Mesenchymal stem cell (in vitro differentiated cells and primary cell): ENCODE data around the gene PRPF40B.

Experiments
- DNase-seq: peaks from one replicate; pipeline ENCODE4 v3.0.0-alpha.2; 2013
- H2AFZ ChIP-seq: one replicate; pipeline ENCODE4 v1.6.1; 2013; ENCODE audit warnings: low read depth, mild to moderate bottlenecking, control low read depth, inconsistent platforms, low read length, moderate library complexity
- H2AK5ac ChIP-seq: 2 replicates; pipeline ENCODE4 v1.6.1; 2013; ENCODE audit warnings: low read length, moderate library complexity, mild to moderate bottlenecking, inconsistent platforms; ENCODE audit not compliant: severe bottlenecking
- H2BK120ac ChIP-seq: one replicate; pipeline ENCODE4 v1.6.1; 2013; ENCODE audit warnings: low read depth, mild to moderate bottlenecking, inconsistent platforms, low read length, moderate library complexity
- H2BK12ac ChIP-seq, 2 experiments: one replicate each; pipeline ENCODE4 v1.6.1; 2013; ENCODE audit warnings: inconsistent platforms in 2 of 2, low read length in 2 of 2, mild to moderate bottlenecking in 2 of 2, moderate library complexity in 2 of 2, control low read depth in 1 of 2
- H2BK15ac ChIP-seq: one replicate; pipeline ENCODE4 v1.6.1; 2013; ENCODE audit warnings: mild to moderate bottlenecking, low read depth, inconsistent platforms; ENCODE audit not compliant: poor library complexity, severe bottlenecking
- H2BK5ac ChIP-seq: 2 replicates; pipeline ENCODE4 v1.6.1; 2013; ENCODE audit warnings: low read depth, mild to moderate bottlenecking, low read length, control low read depth, inconsistent platforms; ENCODE audit not compliant: poor library complexity, severe bottlenecking
- H3K14ac ChIP-seq, 2 experiments: one replicate each; pipeline ENCODE4 v1.6.1; 2013; ENCODE audit warnings: inconsistent platforms in 2 of 2, low read length in 2 of 2, control low read depth in 1 of 2, mild to moderate bottlenecking in 1 of 2, moderate library complexity in 1 of 2
- H3K18ac ChIP-seq, 2 experiments: one replicate each; pipeline ENCODE4 v1.6.1; 2013; ENCODE audit warnings: inconsistent platforms in 2 of 2, low read length in 2 of 2, control low read depth in 1 of 2, low read depth in 1 of 2, mild to moderate bottlenecking in 1 of 2
- H3K23ac ChIP-seq, 2 experiments: one replicate each; pipeline ENCODE4 v1.6.1; 2013; ENCODE audit warnings: inconsistent platforms in 2 of 2, low read length in 2 of 2, mild to moderate bottlenecking in 2 of 2, moderate library complexity in 2 of 2, control low read depth in 1 of 2
- H3K27ac ChIP-seq: 2 replicates; pipeline ENCODE4 v1.5.1; 2013; ENCODE audit warnings: mild to moderate bottlenecking, moderate library complexity, low read length, control low read depth, inconsistent platforms; ENCODE audit not compliant: poor library complexity, severe bottlenecking
- H3K27me3 ChIP-seq, 2 experiments: 2 replicates each; pipeline versions ENCODE4 v1.6.1 to v1.7.0; 2013; ENCODE audit warnings: low read length in 2 of 2, mild to moderate bottlenecking in 2 of 2, moderate library complexity in 2 of 2, control low read depth in 1 of 2, inconsistent platforms in 1 of 2; ENCODE audit not compliant: control insufficient read depth in 1 of 2, insufficient read depth in 1 of 2
- H3K36me3 ChIP-seq, 2 experiments: 2 replicates each; pipeline versions ENCODE4 v1.6.1 to v1.7.0; 2013; ENCODE audit warnings: low read length in 2 of 2, control low read depth in 1 of 2, inconsistent platforms in 1 of 2, low read depth in 1 of 2, mild to moderate bottlenecking in 1 of 2; ENCODE audit not compliant: insufficient read depth in 2 of 2, control insufficient read depth in 1 of 2
- H3K4ac ChIP-seq, 2 experiments: one replicate each; pipeline ENCODE4 v1.6.1; 2013; ENCODE audit warnings: inconsistent platforms in 2 of 2, low read length in 2 of 2, mild to moderate bottlenecking in 2 of 2, moderate library complexity in 2 of 2, control low read depth in 1 of 2, low read depth in 1 of 2
- H3K4me1 ChIP-seq: 2 replicates; pipeline ENCODE4 v1.6.1; 2013; ENCODE audit warnings: low read depth, low read length, control low read depth; ENCODE audit not compliant: control insufficient read depth, insufficient read depth
- H3K4me2 ChIP-seq: 2 replicates; pipeline ENCODE4 v1.6.1; 2013; ENCODE audit warnings: low read length, mild to moderate bottlenecking, inconsistent platforms; ENCODE audit not compliant: poor library complexity, severe bottlenecking
- H3K4me3 ChIP-seq, 2 experiments: 2 replicates each; pipeline versions ENCODE4 v1.5.1 to v1.7.0; 2013; ENCODE audit warnings: low read length in 2 of 2, mild to moderate bottlenecking in 2 of 2, control low read depth in 1 of 2, low read depth in 1 of 2; ENCODE audit not compliant: insufficient read depth in 1 of 2
- H3K79me1 ChIP-seq: replicated peaks from 2 replicates; pipeline ENCODE4 v1.6.1; 2013; ENCODE audit warnings: mild to moderate bottlenecking, control low read depth, low read length, inconsistent platforms; ENCODE audit not compliant: poor library complexity, severe bottlenecking
- H3K9ac ChIP-seq: 2 replicates; pipeline ENCODE4 v1.7.0; 2013; ENCODE audit warnings: mild to moderate bottlenecking, low read length, moderate library complexity
- H3K9me3 ChIP-seq: 2 replicates; pipeline ENCODE4 v1.7.0; 2013; ENCODE audit warnings: mild to moderate bottlenecking, low read length; ENCODE audit not compliant: control insufficient read depth
- H4K8ac ChIP-seq: one replicate; pipeline ENCODE4 v1.6.1; 2013; ENCODE audit warnings: inconsistent platforms, mild to moderate bottlenecking, low read length, moderate library complexity
- H4K91ac ChIP-seq: one replicate; pipeline ENCODE4 v1.6.1; 2013; ENCODE audit warnings: mild to moderate bottlenecking, low read length, inconsistent platforms
- WGBS: methylation state at CpG from one replicate; pipeline ENCODE4 v1.1.7; 2013; ENCODE audit warnings: mixed read lengths; 5-methylcytosine and 5-hydroxymethylcytosine counted together

Gene PRPF40B

GRCh38 chr12:49631336-49631907 lies 8.1 kb downstream of the PRPF40B start:
- no peak for DNase-seq
- H2BK120ac ChIP-seq, result no peak overlapping the region
- H3K4me1 ChIP-seq, result peaks cover 2% of the 10 kb centered on the region
- H3K4ac ChIP-seq, result no peak overlapping the region
- no peak overlapping the region for H3K4me3 ChIP-seq
- WGBS, result 97% methylated on average over 4 of the region's 6 CpGs
- H2AFZ ChIP-seq, result no peak overlapping the region
- H3K23ac ChIP-seq, result no peak overlapping the region
- no peak overlapping the region for H3K4me2 ChIP-seq
- H2BK5ac ChIP-seq, result no peak overlapping the region
- no peak overlapping the region for H2BK12ac ChIP-seq
- H2BK15ac ChIP-seq, result no peak overlapping the region
- no peak overlapping the region for H4K91ac ChIP-seq
- no peaks in the 10 kb centered on the region for H3K27me3 ChIP-seq
- peaks cover 18% of the 10 kb centered on the region for H3K79me1 ChIP-seq
- H3K18ac ChIP-seq, result no peak overlapping the region
- no peak overlapping the region for H3K27ac ChIP-seq
- peaks cover 33 to 45% of the 10 kb centered on the region in 2 experiments for H3K36me3 ChIP-seq
- no peaks in the 10 kb centered on the region for H3K9me3 ChIP-seq
- no peak overlapping the region for H4K8ac ChIP-seq
- H3K9ac ChIP-seq, result no peak overlapping the region
- H3K14ac ChIP-seq, result no peak overlapping the region
- no peak overlapping the region for H2AK5ac ChIP-seq

DNA sequence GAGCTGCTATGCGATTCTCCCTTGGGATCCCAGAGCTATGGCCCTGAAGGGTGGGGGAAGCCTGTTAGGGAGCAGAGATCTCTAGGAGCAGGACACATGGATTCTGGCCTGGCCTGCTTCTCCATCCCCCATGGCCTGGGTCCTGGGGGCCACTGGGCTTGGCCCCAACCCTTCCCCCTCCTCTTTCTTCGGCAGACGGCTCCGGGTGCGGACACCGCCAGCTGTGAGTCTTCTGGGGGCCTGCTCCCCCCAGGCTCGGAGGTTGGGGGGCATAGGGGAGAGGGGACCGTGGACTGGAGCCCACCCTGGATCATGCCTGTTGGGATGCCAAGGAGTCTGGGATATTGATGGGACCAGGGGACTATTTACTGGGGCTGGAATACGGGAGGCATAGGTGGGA lies 9.0 kb downstream of the PRPF40B start:
- no peak overlapping the region for H3K14ac ChIP-seq
- no peaks in the 10 kb centered on the region for H3K27me3 ChIP-seq
- H4K8ac ChIP-seq, result no peak overlapping the region
- no peak overlapping the region for H3K4me2 ChIP-seq
- H3K4me3 ChIP-seq, result no peak overlapping the region
- H2BK12ac ChIP-seq, result no peak overlapping the region
- peaks cover 36 to 51% of the 10 kb centered on the region in 2 experiments for H3K36me3 ChIP-seq
- H3K4me1 ChIP-seq, result peaks cover 6% of the 10 kb centered on the region
- no peak overlapping the region for H2BK5ac ChIP-seq
- H3K27ac ChIP-seq, result no peak overlapping the region
- 97% methylated on average over 9 of the region's 9 CpGs for WGBS
- H3K18ac ChIP-seq, result no peak overlapping the region
- H3K23ac ChIP-seq, result no peak overlapping the region
- no peak overlapping the region for H3K4ac ChIP-seq
- H3K79me1 ChIP-seq, result peaks cover 15% of the 10 kb centered on the region
- no peak overlapping the region for H2AK5ac ChIP-seq
- H2BK15ac ChIP-seq, result no peak overlapping the region
- H2BK120ac ChIP-seq, result no peak overlapping the region
- H3K9me3 ChIP-seq, result no peaks in the 10 kb centered on the region
- no peak for DNase-seq
- H3K9ac ChIP-seq, result no peak overlapping the region
- no peak overlapping the region for H2AFZ ChIP-seq
- no peak overlapping the region for H4K91ac ChIP-seq

DNA sequence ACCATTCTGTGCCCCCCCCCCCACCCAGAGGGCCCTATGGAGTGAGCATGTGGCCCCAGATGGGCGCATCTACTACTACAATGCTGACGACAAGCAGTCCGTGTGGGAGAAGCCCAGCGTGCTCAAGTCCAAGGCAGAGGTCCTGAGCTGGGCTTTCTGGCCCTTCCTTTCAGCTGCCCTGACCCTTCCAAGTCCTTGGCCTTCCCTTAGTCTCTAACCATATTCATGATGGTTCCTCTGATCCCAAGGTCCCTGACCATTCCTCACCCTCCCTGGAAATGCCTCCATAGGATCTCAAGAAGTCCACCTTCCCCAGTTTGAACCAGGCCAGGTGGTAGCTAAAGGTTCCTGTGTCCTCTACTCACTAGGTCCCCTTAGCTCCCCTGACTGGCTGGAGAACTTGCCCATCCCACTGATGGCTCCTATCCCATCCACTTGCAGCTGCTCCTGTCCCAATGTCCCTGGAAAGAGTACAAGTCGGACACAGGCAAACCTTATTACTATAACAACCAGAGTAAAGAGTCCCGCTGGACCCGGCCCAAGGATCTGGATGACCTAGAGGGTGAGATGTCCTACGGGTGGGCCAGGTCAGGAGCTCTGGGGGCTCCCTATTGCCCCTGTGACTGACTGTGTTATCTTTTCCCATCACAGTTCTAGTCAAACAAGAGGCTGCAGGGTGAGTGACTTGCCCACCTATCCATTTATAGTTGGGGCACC lies 9.8 kb downstream of the PRPF40B start:
- H3K79me1 ChIP-seq, result peaks cover 14% of the 10 kb centered on the region
- no peak overlapping the region for H3K4me2 ChIP-seq
- H3K18ac ChIP-seq, result no peak overlapping the region
- H2BK5ac ChIP-seq, result no peak overlapping the region
- no peak overlapping the region for H3K4ac ChIP-seq
- no peak overlapping the region for H4K91ac ChIP-seq
- H3K27me3 ChIP-seq, result no peaks in the 10 kb centered on the region
- H2BK12ac ChIP-seq, result no peak overlapping the region
- H3K9ac ChIP-seq, result no peak overlapping the region
- no peak overlapping the region for H2BK15ac ChIP-seq
- no peak for DNase-seq
- H3K9me3 ChIP-seq, result no peaks in the 10 kb centered on the region
- no peak overlapping the region for H3K14ac ChIP-seq
- H3K23ac ChIP-seq, result no peak overlapping the region
- no peak overlapping the region for H4K8ac ChIP-seq
- H3K4me1 ChIP-seq, result peaks cover 6% of the 10 kb centered on the region
- no peak overlapping the region for H3K4me3 ChIP-seq
- no peak overlapping the region for H2BK120ac ChIP-seq
- H2AFZ ChIP-seq, result no peak overlapping the region
- no peak overlapping the region for H3K27ac ChIP-seq
- H2AK5ac ChIP-seq, result no peak overlapping the region
- H3K36me3 ChIP-seq, result peaks cover 36 to 57% of the 10 kb centered on the region in 2 experiments
- 94% methylated on average over 8 of the region's 8 CpGs for WGBS

- Histone ChIP-seq H3K27me3 (no peaks in the 10 kb centered on the region), H4K91ac (no peak overlapping the region), H3K4me3 (no peak overlapping the region), H2BK5ac (no peak overlapping the region), H2BK15ac (no peak overlapping the region), H3K9ac (no peak overlapping the region), H2AK5ac (no peak overlapping the region), H3K4me2 (no peak overlapping the region), H4K8ac (no peak overlapping the region), H3K79me1 (peaks cover 13% of the 10 kb centered on the region), H3K9me3 (no peaks in the 10 kb centered on the region), H3K4me1 (peaks cover 6% of the 10 kb centered on the region), H3K36me3 (peaks cover 36 to 63% of the 10 kb centered on the region in 2 experiments), H2BK12ac (no peak overlapping the region), H3K14ac (no peak overlapping the region), H3K27ac (no peak overlapping the region), H3K4ac (no peak overlapping the region), H3K23ac (no peak overlapping the region), H3K18ac (no peak overlapping the region), H2BK120ac (no peak overlapping the region), H2AFZ (no peak overlapping the region)
- no peak for DNase-seq
- 93% methylated on average over 2 of the region's 2 CpGs for WGBS
These were observed 10.5 kb downstream of the PRPF40B start for GRCh38 chr12:49633703-49634345.
